DOHH2 (cell line): Measurements from ENCODE around the gene FNDC3A.

ENCODE experiments used
- EZH2phosphoT487 ChIP-seq: fragments of 200-600 bp; sonication (generic); IDR thresholded peaks from 2 replicates; pipeline ENCODE4 v1.6.1; 2017; ENCODE audit warnings: borderline replicate concordance, mild to moderate bottlenecking, antibody characterized with exemption, low read length, moderate library complexity, mixed read lengths
- TF ChIP-seq, protein P1 (sequence below): fragments of 200-600 bp; sonication (generic); IDR thresholded peaks from one replicate; pipeline ENCODE4 v1.5.1; 2014; ENCODE audit warnings: antibody characterized with exemption, mild to moderate bottlenecking, low read depth, low read length; ENCODE audit not compliant: poor library complexity, severe bottlenecking

DNA sequence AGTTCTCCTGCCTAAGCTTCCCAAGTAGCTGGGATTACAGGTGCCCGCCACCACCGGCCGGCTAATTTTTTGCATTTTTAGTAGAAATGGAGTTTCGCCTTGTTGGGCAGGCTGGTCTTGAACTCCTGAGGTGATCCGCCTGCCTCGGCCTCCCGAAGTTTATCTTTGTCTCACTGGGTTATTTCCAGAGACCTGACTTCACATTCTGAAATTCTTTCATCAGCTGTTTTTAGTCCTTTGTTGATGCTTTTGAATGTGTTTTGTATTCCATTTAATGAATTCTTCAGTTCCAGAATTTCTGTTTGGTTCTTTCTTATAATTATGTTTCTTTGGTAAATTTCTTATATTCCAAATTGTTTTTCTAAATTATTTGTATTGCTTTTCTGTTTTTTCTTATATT lies 189.0 kb downstream of the FNDC3A start:
- TF ChIP-seq EZH2phosphoT487 = no peak
- TF ChIP-seq, protein P1, sequence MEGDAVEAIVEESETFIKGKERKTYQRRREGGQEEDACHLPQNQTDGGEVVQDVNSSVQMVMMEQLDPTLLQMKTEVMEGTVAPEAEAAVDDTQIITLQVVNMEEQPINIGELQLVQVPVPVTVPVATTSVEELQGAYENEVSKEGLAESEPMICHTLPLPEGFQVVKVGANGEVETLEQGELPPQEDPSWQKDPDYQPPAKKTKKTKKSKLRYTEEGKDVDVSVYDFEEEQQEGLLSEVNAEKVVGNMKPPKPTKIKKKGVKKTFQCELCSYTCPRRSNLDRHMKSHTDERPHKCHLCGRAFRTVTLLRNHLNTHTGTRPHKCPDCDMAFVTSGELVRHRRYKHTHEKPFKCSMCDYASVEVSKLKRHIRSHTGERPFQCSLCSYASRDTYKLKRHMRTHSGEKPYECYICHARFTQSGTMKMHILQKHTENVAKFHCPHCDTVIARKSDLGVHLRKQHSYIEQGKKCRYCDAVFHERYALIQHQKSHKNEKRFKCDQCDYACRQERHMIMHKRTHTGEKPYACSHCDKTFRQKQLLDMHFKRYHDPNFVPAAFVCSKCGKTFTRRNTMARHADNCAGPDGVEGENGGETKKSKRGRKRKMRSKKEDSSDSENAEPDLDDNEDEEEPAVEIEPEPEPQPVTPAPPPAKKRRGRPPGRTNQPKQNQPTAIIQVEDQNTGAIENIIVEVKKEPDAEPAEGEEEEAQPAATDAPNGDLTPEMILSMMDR = no peak
